ENCODE data around the gene CERCAM.

Gene CERCAM
- 0.35 to 0.97 reads per million in 2 donors for total RNA-seq

DNA sequence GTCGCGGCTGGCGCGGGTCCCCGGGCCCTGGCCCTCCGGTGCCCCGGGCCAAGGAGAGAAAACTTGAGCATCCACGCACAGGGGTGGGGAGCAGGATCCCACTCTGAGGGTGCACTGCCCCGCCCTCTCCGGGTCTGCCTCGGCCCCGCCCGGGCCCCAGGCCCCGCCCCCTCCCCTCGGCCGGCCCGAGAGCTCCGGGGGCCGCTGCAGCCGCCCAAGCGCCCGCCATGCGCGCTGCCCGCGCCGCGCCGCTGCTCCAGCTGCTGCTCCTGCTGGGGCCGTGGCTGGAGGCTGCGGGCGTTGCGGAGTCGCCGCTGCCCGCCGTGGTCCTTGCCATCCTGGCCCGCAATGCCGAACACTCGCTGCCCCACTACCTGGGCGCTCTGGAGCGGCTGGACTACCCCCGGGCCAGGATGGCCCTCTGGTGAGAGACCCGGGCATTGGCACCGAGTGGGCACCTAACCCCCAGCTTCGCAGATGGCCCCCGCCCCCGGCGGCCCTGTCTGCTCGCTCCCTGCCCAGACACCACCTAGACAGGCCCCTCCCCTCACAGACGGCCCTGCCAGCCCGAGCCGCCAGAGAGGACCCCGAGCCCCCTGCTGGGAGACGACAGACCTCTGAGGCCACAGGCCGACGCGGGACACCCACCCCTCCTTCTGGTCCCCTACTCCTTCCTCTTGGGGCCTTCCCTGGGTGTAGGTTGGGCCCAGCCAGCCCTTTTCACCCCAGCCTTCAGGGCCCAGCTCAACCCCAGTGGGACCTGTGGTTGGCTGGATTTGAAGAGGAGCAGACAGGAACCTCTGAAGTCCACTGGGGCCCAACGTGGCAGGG is at the start of gene CERCAM:
Gene CERCAM (plus strand): TSS at position 207 of the 831 bp plus-strand sequence. CDS start 21 bp downstream, at position 228.
- peak; percentile 35 for DNase-seq

DNA sequence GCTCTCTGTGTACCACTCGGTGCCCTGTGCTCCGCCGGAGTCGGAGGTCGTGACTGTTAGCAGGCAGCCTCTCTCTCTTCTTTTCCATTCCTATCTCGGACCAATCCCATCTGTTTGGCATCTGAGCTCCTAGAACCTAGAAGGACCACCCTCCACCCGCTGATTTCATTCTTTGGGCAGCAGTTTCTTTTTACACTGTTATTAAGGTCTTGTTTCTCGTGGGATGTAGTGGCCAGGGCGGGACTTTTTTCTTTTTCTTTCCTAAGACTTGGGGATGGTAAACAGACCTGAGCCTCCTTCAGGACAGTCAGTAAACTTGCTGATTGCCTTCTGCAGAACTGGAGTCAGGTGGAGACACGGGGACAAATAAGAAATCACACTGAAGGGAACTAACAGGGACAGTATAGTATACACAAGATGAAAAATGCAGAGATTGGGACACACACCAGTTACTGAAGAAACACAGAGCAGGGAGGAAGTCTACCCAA is 49.0 kb upstream of the CERCAM start:
- DNase-seq, result no peak

- DNase-seq, result no peak
These were observed 48.4 kb upstream of the CERCAM start for GRCh38 chr9:128372188-128372641.

DNA sequence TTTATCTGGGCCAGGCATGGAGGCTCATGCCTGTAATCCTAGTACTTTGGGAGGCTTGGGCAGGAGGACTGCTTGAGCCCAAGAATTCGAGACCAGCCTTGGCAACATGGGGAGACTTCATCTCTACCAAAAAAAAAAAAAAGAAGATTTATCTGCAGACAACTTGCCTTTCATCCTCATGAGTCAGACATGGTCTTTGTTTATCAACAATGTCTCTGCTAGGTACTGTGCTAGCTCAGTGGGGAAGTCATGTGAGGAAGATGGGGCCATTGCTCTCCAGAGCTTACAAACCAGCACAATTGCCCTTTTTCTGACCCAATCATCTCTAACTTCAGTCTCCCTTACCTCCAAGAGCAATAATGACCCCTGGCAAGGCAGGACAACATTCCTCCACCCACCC is 47.9 kb upstream of the CERCAM start:
- no peak for DNase-seq

- no peak for DNase-seq
These were observed 46.4 kb upstream of the CERCAM start for GRCh38 chr9:128374221-128374675.

DNA sequence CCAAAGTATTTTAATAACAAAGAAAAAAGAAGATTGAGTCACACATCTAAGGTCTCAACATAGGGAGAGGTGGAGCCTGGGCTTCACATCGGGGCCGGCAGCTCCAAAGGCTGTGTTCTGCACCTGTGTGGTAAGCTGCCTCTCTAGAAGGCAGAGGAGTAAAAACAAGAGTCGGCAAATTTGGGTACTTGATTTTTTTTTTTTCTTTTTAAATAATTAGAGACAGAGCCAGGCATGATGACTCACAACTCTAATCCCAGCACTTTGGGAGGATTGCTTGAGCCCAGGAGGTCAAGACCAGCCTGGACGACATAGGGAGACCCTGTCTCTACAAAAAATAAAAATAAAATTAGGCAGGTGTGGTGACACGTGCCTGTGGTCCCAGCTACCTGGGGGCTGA is 44.8 kb upstream of the CERCAM start:
- no peak for DNase-seq

DNA sequence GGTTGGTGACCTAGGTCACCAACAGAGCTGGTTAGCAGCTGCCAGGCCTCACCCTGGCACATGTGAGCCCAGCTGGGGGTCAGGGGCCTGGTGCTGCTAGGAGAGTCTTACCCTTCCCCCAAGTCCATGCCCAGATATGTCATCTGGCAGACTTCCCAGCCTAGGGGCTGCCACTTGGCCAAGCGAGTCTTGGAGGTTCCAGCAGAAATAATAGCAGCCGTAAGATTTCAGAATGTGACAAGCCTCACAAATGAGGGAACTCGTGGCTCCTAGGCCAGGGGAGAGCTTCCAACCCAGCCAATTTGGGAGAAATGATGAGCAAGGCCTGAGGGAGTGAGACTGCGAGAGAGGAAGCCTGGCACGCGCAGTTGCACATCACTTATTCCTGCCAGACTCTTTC is 38.4 kb upstream of the CERCAM start:
- no peak for DNase-seq

GRCh38 chr9:128383007-128383753 is 37.5 kb upstream of the CERCAM start:
- no peak for DNase-seq

- no peak for DNase-seq
These were observed 36.9 kb upstream of the CERCAM start for GRCh38 chr9:128383791-128384190.

- DNase-seq, result no peak
These were observed 35.7 kb upstream of the CERCAM start for GRCh38 chr9:128384801-128385495.

DNA sequence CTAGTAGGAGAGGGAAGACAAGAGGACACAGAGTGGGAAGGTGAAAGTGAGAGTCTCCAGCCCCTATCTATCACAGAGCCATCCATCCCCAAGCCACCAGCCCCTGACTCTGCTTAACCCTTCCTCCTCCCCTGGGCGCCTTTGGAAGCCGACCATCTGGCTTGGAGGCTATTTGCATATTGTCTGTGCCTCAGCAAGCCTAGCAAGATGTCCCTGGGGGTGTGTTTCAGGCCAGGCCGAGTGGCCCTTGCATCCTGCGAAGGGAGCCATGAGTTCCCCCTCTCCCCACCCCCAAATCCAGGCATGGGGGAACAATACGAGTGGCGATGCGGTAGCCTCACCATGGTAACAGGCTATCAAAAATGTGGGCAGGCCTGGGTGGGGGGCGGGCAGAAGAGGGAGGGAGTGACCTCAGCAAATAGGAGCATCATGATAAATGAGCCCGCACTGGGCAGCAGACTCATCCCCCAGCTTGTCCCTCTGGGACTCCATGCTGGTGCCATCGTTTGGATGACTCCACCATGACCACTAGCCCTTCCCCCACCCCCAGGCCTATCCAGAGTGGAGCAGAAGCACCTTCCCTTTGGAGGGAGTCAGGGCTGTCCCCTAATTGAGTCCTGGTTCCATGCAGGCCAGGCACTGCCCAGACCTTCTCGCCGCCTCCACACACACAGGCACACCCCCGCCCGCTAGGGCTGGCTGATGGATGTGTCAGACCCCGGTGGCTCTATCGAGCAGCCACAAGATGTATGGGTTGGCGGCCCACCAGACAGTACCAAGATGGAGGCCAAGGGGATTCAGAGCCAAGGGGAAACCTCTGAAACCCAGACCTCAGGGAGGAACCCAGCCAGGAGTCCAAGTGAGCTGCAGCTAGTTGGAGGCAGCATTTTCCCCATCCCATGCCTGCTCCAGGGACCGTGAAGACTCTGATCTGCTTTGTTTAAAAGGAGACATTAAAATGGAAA is 34.9 kb upstream of the CERCAM start:
- DNase-seq, result no peak

GRCh38 chr9:128388150-128388549 is 32.5 kb upstream of the CERCAM start:
- DNase-seq, result no peak

- no peak for DNase-seq
These were observed 31.1 kb upstream of the CERCAM start for GRCh38 chr9:128389395-128390149.

DNA sequence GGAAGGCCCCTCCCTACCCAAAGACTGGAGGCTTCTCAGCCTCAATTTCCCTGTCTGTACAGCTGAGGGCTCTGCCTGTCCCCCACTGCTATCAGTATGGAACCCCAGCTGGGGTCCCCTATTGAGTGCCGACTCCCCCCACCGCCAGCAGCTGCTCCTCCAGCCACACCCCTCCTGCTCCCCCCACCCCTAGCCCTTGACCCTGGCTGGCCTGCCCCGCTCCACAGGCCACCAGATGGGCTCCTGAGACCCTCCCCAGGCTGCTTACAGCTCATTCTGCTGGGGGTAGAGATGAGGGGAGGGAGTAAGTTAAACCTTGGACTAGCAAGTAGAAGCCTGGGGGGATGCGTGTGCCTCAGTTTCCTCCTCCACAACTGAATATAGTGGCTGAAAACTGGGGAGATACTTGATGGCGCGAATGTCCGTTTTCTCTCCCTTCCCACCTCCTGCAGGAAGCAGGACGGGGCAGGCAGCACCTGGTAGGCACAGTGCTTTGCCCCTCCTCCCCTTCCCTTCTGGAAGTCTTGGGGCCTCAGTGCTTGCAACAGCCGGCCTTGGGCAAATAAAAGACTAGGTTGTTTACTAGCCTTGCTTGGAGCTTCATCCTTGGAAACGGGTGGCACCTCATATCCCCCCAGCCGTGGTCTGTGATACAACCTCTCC is 30.4 kb upstream of the CERCAM start:
- no peak for DNase-seq

DNA sequence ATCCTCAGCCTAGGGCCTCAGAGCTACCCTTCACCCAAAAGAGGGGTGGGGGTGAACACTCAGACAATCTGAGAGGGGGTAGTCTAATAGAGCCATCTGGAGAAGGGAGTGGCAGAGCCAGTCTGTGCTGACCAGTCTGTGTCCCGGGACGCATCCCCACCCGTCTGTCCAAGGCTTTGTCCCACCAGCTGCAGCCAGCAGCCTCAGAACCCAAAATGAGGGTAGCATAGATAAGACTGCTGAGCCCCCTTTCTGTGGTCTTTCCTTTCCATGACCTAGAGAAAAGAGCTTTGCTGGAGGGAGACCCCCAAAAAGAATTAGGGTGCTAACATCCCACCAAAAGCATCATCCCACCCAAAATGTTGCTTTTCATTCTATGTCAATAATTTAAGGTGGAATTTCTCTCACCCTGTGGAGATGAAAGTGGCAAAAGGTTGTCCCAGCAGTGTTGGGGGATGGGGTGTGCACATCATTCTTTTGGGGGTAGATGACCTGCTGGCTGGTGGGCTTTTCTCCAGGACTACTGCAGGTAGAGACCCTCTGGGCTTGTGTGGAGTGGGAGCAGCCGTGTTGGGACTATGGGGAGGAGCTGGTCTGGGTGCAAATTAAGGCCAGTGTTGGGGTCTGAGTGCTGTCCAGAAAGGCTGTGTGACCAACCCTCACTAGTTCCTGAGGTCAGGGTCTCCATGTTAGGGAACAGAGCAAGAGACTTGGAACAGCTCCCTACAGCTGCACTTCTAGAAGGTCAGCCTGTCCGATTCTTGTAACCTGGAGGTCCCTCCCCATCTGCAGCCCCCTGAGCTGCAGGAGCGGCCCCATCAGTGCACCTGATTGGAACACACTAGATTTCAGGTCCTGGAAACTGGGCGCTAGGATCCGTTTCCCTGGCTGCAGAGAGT is 29.6 kb upstream of the CERCAM start:
- DNase-seq, result no peak

DNA sequence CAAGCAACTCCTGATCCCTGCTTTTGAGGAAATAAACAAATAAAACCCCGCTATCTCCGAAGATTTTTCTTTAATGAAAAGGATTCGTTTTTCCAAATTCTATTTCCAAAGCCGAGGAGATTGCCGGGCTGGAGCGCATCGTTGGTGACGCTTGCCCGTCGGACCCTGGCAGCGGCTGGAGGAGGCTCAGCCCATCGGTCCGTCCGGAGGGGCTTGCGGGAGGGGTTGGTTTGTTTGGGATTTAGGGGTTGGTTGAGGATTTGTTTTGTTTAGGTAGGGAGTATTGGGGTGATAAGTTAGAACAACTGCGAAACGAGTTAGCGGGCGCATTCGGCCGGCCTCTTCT is 28.7 kb upstream of the CERCAM start:
- DNase-seq, result no peak

DNA sequence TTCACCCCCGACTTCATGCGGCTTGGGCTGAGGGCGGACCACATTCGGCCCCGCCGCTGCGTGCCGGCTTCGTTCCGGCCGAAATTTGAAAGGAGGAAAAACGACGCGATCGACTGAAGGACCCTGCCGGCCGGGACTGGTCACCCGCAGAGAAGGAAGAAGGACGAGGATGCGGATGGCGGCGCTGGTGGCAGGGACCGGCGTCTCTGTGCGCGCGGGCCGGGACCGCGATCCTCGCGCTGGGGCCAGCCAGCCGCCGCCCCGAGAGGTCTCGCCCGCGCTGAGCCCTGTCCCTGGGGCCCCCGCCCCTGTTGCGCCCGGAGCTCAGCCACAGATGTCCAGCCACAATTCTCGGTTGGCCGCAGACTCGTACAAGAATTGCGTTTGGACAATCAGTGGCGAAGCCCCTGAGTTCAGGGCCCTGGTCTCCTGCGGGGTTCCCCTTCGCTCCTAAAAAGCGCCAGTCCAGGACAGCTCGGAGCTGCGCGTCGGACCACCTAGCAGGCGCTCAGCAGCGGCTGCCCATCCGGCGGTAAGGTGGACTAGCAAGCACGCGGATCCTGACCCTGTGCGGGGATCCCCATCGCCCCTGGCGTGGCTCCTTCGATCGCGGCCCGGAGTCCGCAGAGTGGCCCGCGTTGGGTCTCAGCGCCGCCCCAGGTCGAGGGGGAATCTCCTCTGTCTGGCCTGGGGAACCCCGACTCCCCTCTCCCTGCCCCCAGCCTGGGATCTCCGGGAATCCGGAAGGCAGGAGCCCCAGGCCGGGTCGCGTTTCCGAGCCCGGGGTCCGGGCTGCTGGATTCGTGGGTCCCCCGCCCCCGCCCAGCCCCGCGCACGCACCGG is 28.1 kb upstream of the CERCAM start:
- DNase-seq, result no peak

- DNase-seq, result no peak
These were observed 27.4 kb upstream of the CERCAM start for GRCh38 chr9:128393145-128393775.
